ENCODE results near the gene UQCC2.

UQCC2 gene

DNA sequence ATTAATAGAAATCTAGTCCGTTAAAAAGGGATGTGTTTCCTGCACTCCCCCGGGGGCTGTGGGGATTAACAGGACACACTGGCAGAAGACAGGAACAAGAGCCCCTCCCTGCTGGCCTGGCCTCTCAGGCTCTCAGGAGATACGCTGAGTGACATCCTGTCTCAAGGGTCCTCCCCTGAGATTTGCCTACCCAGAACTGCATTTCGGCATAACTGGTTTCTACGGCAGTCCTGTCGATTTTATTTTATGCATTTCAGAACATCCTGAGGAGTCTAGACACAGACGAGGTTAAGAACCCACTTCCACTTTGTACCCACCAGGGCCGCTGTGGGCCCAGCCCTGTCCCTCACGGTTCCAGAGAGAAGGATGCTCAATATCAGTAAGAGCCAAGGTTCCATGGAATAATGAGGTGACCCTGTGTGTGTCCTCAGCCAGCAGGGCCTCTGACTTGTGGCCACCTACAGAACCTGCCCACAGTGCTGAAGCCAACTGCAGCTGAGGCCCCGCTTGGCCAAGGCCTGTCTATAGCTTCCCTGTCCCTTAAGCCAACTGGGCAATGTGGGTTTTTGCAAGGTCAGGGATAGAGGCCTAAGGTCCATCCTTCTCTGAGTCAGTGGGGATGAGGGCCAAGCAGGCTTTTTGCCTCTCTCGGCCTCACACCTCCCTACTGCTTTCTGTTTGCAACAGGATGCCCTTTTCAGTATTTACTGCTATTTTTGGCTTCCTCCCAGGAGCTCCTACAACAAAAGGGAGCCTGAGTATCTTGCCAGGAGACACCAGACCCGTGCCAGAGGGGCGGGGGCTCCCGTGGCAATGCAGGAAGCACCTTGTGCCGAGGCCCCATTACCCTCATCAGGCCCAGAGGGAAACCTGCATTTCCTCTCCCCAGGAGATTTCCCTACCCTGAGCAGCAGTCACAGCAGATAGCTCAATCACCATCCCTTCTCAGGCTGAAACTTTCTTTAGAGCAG, 14.7 kb downstream of the UQCC2 start:
- H3K4me3 ChIP-seq (replicated peaks; ENCODE audit: insufficient read depth, low read length), result no peak overlapping the region
- DNase-seq (ENCODE audit: low read depth in 1 of 2, low spot score in 1 of 2), result no peak
- H3K27ac ChIP-seq (replicated peaks), result no peak overlapping the region
- no peaks in the 10 kb centered on the region for H3K27me3 ChIP-seq (ENCODE audit: insufficient read depth, poor library complexity, severe bottlenecking)
- no peak for TF ChIP-seq GABPA (IDR thresholded peaks at IDR 0.05; ENCODE audit: low read depth)

DNA sequence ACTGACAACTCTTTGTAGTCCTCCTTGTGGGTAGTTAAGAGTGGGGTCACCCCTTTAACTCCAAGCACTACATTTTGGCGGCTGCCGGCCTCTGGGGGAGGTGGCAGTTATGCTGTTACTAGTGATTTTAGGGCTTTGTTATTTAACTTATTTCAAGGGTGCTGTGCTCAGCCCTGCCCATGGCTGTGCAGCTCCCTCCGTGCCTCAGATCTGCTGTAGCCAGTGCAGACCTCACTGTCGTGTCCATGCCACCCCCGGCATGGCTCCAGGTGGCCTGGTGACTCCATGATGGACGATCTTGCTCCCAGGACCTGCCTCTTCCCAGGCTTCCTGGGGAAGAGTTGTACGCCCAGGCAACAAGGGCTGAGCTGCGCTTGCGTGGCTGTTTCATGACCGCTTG, 15.4 kb downstream of the UQCC2 start:
- DNase-seq (ENCODE audit: low read depth in 1 of 2, low spot score in 1 of 2), result no peak
- TF ChIP-seq POLR2AphosphoS5 (IDR thresholded peaks at IDR 0.05; ENCODE audit: low read depth), result no peak
- TF ChIP-seq, protein P1, sequence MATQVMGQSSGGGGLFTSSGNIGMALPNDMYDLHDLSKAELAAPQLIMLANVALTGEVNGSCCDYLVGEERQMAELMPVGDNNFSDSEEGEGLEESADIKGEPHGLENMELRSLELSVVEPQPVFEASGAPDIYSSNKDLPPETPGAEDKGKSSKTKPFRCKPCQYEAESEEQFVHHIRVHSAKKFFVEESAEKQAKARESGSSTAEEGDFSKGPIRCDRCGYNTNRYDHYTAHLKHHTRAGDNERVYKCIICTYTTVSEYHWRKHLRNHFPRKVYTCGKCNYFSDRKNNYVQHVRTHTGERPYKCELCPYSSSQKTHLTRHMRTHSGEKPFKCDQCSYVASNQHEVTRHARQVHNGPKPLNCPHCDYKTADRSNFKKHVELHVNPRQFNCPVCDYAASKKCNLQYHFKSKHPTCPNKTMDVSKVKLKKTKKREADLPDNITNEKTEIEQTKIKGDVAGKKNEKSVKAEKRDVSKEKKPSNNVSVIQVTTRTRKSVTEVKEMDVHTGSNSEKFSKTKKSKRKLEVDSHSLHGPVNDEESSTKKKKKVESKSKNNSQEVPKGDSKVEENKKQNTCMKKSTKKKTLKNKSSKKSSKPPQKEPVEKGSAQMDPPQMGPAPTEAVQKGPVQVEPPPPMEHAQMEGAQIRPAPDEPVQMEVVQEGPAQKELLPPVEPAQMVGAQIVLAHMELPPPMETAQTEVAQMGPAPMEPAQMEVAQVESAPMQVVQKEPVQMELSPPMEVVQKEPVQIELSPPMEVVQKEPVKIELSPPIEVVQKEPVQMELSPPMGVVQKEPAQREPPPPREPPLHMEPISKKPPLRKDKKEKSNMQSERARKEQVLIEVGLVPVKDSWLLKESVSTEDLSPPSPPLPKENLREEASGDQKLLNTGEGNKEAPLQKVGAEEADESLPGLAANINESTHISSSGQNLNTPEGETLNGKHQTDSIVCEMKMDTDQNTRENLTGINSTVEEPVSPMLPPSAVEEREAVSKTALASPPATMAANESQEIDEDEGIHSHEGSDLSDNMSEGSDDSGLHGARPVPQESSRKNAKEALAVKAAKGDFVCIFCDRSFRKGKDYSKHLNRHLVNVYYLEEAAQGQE (IDR thresholded peaks at IDR 0.05; ENCODE audit: insufficient replicate concordance, low read depth), result no peak
- TF ChIP-seq SPI1 (IDR thresholded peaks at IDR 0.05; ENCODE audit: borderline replicate concordance, low read depth), result no peak
- Histone ChIP-seq H3K27me3 (ENCODE audit: insufficient read depth, poor library complexity, severe bottlenecking) (no peaks in the 10 kb centered on the region), H3K4me3 (replicated peaks; ENCODE audit: insufficient read depth, low read length) (no peak overlapping the region), H3K27ac (replicated peaks) (no peak overlapping the region)

DNA sequence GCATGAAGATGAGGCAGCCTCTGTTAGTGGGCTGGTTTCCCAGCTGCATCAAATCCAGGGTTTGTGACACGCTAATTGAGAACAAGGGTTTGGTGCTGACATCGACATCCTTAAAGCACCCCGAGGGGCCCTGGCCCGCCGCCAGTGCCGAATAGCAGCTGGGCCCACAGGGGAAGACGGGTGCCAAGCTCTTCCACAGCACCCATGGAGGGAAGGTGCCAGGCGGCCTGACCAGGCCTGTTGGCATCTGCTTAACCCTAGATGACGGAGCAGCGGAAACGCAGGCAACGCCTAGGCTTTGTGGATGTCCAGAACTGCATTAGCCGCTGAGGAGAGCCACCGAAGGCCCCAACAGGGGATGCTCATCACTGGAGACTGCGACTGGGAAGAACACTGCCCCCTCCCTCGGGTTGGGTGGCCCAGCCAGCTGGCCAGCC, 16.0 kb downstream of the UQCC2 start:
- DNase-seq (ENCODE audit: low read depth in 1 of 2, low spot score in 1 of 2), result no peak
- TF ChIP-seq SPI1 (IDR thresholded peaks at IDR 0.05; ENCODE audit: borderline replicate concordance, low read depth) (no peak), POLR2AphosphoS5 (IDR thresholded peaks at IDR 0.05; ENCODE audit: low read depth) (no peak), GABPA (IDR thresholded peaks at IDR 0.05; ENCODE audit: low read depth) (no peak)
- TF ChIP-seq, protein P2, sequence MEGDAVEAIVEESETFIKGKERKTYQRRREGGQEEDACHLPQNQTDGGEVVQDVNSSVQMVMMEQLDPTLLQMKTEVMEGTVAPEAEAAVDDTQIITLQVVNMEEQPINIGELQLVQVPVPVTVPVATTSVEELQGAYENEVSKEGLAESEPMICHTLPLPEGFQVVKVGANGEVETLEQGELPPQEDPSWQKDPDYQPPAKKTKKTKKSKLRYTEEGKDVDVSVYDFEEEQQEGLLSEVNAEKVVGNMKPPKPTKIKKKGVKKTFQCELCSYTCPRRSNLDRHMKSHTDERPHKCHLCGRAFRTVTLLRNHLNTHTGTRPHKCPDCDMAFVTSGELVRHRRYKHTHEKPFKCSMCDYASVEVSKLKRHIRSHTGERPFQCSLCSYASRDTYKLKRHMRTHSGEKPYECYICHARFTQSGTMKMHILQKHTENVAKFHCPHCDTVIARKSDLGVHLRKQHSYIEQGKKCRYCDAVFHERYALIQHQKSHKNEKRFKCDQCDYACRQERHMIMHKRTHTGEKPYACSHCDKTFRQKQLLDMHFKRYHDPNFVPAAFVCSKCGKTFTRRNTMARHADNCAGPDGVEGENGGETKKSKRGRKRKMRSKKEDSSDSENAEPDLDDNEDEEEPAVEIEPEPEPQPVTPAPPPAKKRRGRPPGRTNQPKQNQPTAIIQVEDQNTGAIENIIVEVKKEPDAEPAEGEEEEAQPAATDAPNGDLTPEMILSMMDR (IDR thresholded peaks at IDR 0.05; ENCODE audit: insufficient read depth, low read length), result no peak
- TF ChIP-seq, protein P1 (IDR thresholded peaks at IDR 0.05; ENCODE audit: insufficient replicate concordance, low read depth), result no peak
- H3K27ac ChIP-seq (replicated peaks), result no peak overlapping the region
- no peaks in the 10 kb centered on the region for H3K27me3 ChIP-seq (ENCODE audit: insufficient read depth, poor library complexity, severe bottlenecking)
- H3K4me3 ChIP-seq (replicated peaks; ENCODE audit: insufficient read depth, low read length), result no peak overlapping the region

DNA sequence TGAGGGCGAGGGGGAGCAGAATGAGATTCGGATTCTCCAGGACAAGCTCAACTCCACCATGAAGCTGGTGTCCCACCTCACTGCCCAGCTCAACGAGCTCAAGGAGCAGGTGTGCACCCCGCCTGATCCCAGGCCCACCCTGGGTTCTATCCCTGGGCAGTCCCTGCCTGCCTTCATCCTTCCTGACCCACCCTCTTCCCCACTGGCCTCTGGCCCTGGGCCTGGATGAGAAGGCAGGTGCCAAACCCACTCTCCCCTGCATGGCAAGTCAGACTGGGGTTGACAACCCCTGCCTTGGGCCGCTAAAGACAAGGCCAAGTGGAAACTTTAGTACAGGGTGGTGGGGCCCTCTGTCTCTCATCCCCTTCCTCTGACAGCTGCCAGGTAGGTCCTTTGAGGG, 16.5 kb downstream of the UQCC2 start:
- DNase-seq (ENCODE audit: low read depth in 1 of 2, low spot score in 1 of 2), result no peak
- TF ChIP-seq, protein P1 (IDR thresholded peaks at IDR 0.05; ENCODE audit: insufficient replicate concordance, low read depth), result no peak
- TF ChIP-seq, protein P2 (IDR thresholded peaks at IDR 0.05; ENCODE audit: insufficient read depth, low read length), result no peak
- TF ChIP-seq GABPA (IDR thresholded peaks at IDR 0.05; ENCODE audit: low read depth) (no peak), SPI1 (IDR thresholded peaks at IDR 0.05; ENCODE audit: borderline replicate concordance, low read depth) (no peak), POLR2AphosphoS5 (IDR thresholded peaks at IDR 0.05; ENCODE audit: low read depth) (no peak)
- Histone ChIP-seq H3K27ac (replicated peaks) (no peak overlapping the region), H3K4me3 (replicated peaks; ENCODE audit: insufficient read depth, low read length) (no peak overlapping the region), H3K27me3 (ENCODE audit: insufficient read depth, poor library complexity, severe bottlenecking) (no peaks in the 10 kb centered on the region)

All from HL-60 (cell line).